ENCODE results near the gene WWOX.

GRCh38 chr16:78311831-78312230 lies 212.4 kb downstream of the WWOX start:
- TF ChIP-seq SNAI2 (CRISPR knock-in tag; IDR thresholded peaks at IDR 0.05) (no peak), RARB (CRISPR knock-in tag; IDR thresholded peaks at IDR 0.05) (no peak), ZNF70 (CRISPR knock-in tag; IDR thresholded peaks at IDR 0.05) (no peak), OSR1 (CRISPR knock-in tag; IDR thresholded peaks at IDR 0.05) (no peak), TOX (CRISPR knock-in tag; IDR thresholded peaks at IDR 0.05; ENCODE audit: borderline replicate concordance) (no peak), PATZ1 (CRISPR knock-in tag; IDR thresholded peaks at IDR 0.05; ENCODE audit: borderline replicate concordance) (no peak), BACH2 (CRISPR knock-in tag; IDR thresholded peaks at IDR 0.05; ENCODE audit: borderline replicate concordance) (no peak), ZNF8 (CRISPR knock-in tag; IDR thresholded peaks at IDR 0.05) (no peak), ISL1 (CRISPR knock-in tag; IDR thresholded peaks at IDR 0.05) (no peak), TCF4 (CRISPR knock-in tag; IDR thresholded peaks at IDR 0.05; ENCODE audit: borderline replicate concordance) (no peak), CREB5 (CRISPR knock-in tag; IDR thresholded peaks at IDR 0.05; ENCODE audit: low read depth) (no peak), ZFP3 (CRISPR knock-in tag; IDR thresholded peaks at IDR 0.05) (no peak), ZC3H10 (CRISPR knock-in tag; IDR thresholded peaks at IDR 0.05) (no peak), ARNTL (CRISPR knock-in tag; IDR thresholded peaks at IDR 0.05; ENCODE audit: borderline replicate concordance, low read depth) (no peak)

Measured in SK-N-SH treated with all-trans-retinoic acid at 6 μM for 48 hours (cell line).